Measurements from ENCODE around the gene PTPRQ. TPM values are rescaled to one million over a fixed set of nuclear protein-coding genes. Genes with fewer than 3 reads are reported as not detected.

The PTPRQ gene
- total RNA-seq, 6 experiments from 2014 or later, result 0.12 to 0.81 (median 0.22) TPM; not detected in 1

DNA sequence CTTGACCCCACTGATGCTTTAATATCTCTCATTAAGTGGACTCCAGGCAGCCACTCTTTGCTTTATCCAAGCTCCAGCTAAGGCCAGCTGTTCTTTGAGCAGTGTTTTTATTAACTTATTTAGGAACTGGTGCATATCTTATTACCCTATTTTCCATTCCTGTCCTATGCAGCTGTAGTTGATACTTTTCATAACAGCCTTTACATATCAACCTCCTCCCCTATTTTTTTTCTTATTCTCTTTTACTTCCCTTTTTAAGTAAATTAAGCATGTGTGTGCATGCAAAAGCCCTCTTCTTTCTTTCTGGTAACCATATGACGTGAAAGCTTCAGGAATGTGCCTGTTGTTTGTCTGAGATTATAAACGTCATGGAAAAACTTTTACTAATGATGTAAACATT, 121.2 kb downstream of the PTPRQ start:
- H3K9me3 ChIP-seq, result no peaks in the 10 kb centered on the region
- ATAC-seq (no peak), DNase-seq (no peak)
- H3K4me3 ChIP-seq, result no peak overlapping the region
- H3K27me3 ChIP-seq, result no peaks in the 10 kb centered on the region
- intact Hi-C loops (cut with DNase I), result no loop called here
- no peaks in the 10 kb centered on the region for H3K36me3 ChIP-seq
- no peak overlapping the region for H3K27ac ChIP-seq
- TF ChIP-seq, protein P1, sequence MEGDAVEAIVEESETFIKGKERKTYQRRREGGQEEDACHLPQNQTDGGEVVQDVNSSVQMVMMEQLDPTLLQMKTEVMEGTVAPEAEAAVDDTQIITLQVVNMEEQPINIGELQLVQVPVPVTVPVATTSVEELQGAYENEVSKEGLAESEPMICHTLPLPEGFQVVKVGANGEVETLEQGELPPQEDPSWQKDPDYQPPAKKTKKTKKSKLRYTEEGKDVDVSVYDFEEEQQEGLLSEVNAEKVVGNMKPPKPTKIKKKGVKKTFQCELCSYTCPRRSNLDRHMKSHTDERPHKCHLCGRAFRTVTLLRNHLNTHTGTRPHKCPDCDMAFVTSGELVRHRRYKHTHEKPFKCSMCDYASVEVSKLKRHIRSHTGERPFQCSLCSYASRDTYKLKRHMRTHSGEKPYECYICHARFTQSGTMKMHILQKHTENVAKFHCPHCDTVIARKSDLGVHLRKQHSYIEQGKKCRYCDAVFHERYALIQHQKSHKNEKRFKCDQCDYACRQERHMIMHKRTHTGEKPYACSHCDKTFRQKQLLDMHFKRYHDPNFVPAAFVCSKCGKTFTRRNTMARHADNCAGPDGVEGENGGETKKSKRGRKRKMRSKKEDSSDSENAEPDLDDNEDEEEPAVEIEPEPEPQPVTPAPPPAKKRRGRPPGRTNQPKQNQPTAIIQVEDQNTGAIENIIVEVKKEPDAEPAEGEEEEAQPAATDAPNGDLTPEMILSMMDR (IDR thresholded peaks at IDR 0.05), result no peak
- no peak for TF ChIP-seq POLR2A (IDR thresholded peaks at IDR 0.05)
- H3K4me1 ChIP-seq, result no peaks in the 10 kb centered on the region
- 33% methylated on average over 2 of the region's 2 CpGs for WGBS (ENCODE audit: insufficient coverage, low coverage, low lambda C conversion rate, missing lambda C conversion rate)

GRCh38 chr12:80567401-80567800, 123.4 kb downstream of the PTPRQ start:
- Histone ChIP-seq H3K36me3 (no peaks in the 10 kb centered on the region), H3K27ac (no peak overlapping the region), H3K27me3 (no peaks in the 10 kb centered on the region), H3K4me1 (no peaks in the 10 kb centered on the region), H3K9me3 (no peaks in the 10 kb centered on the region), H3K4me3 (no peak overlapping the region)
- intact Hi-C loops (cut with DNase I), result no loop called here
- ATAC-seq, result no peak
- TF ChIP-seq, protein P1 (IDR thresholded peaks at IDR 0.05), result no peak
- TF ChIP-seq POLR2A (IDR thresholded peaks at IDR 0.05), result no peak
- DNase-seq, result no peak

DNA sequence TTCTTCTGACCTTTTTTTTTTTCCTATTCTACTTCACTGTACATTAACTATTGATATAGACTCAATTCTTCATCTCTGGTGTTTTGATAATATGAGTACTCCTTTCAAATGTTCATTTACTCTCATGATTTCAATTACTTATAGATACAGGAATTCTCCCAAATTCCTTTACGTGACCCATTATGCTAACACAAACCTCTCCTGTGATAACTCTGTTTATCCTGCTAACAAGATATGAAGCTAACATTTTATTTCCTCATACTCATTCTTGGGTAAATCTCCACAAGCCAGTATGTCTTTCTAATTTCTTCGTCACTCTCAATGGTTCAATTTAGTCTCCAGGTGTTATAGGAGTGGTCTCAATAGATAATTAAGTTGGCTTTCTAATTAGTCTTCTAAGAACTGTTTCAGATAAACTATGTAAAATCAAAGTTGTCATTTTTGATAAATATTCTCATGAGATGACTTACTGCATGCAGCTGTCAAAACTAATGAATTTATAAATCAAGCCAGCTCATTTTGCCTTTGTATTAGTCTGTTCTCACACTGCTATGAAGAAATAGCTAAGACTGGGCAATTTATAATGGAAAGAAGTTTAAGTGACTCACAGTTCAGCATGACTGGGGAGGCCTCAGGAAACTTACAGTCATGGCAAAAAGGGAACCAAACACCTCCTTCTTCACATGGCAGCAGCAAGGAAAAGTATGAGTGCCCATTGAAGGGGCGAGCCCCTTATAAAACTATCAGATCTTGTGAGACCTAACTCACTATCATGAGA, 132.8 kb downstream of the PTPRQ start:
- Histone ChIP-seq H3K27ac (no peak overlapping the region), H3K4me1 (no peaks in the 10 kb centered on the region), H3K4me3 (no peak overlapping the region), H3K27me3 (no peaks in the 10 kb centered on the region), H3K9me3 (no peaks in the 10 kb centered on the region), H3K36me3 (no peaks in the 10 kb centered on the region)
- 55% methylated on average over 2 of the region's 3 CpGs for WGBS (ENCODE audit: insufficient coverage, low coverage, low lambda C conversion rate, missing lambda C conversion rate)
- TF ChIP-seq POLR2A (IDR thresholded peaks at IDR 0.05), result no peak
- TF ChIP-seq, protein P1 (IDR thresholded peaks at IDR 0.05), result no peak
- DNase-seq, result no peak
- no peak for ATAC-seq
- intact Hi-C loops (cut with DNase I), result no loop called here

DNA sequence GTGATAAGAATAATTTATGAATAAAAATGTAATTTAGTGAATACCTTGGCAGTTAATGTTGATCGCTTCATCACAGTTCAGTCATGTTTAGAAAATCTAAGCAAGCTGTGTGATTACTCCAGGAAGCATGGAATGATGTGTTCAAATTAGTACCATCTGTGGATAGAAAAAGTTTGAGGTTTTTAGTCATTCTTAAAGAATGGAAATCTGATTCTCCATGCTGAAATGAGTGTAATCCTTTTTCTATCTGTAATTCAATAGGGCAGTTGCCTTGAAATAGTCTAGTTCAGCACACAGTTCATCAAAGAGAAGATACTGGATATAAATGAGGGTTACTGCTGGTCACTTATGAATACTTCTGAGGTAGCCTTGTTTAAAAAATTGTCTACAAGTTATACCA, 136.2 kb downstream of the PTPRQ start:
- ATAC-seq, result no peak
- Histone ChIP-seq H3K36me3 (no peaks in the 10 kb centered on the region), H3K4me1 (no peaks in the 10 kb centered on the region), H3K9me3 (no peaks in the 10 kb centered on the region), H3K4me3 (no peak overlapping the region), H3K27me3 (no peaks in the 10 kb centered on the region), H3K27ac (no peak overlapping the region)
- 65% methylated on average over 1 of the region's 1 CpG for WGBS (ENCODE audit: insufficient coverage, low coverage, low lambda C conversion rate, missing lambda C conversion rate)
- DNase-seq, result no peak
- TF ChIP-seq, protein P1 (IDR thresholded peaks at IDR 0.05), result no peak
- no peak for TF ChIP-seq POLR2A (IDR thresholded peaks at IDR 0.05)
- intact Hi-C loops (cut with DNase I), result no loop called here

Data from right lobe of liver (tissue), 6 donors.